Lower leg skin (tissue), 3 donors: ENCODE data around the gene SPHK2.

Experiments used
- CTCF ChIP-seq, 3 donors: fragments of 450-650 bp; IDR thresholded peaks; one replicate each; pipeline ENCODE4 v1.5.1; 2016; ENCODE audit warnings: antibody characterized with exemption in 3 of 3, mild to moderate bottlenecking in 3 of 3, moderate library complexity in 2 of 3
- POLR2A ChIP-seq, 2 donors: fragments of 450-650 bp; IDR thresholded peaks; one replicate each; pipeline ENCODE4 v1.6.1; 2016 to 2017; ENCODE audit warnings: antibody characterized with exemption in 2 of 2, mild to moderate bottlenecking in 1 of 2, moderate library complexity in 1 of 2

DNA sequence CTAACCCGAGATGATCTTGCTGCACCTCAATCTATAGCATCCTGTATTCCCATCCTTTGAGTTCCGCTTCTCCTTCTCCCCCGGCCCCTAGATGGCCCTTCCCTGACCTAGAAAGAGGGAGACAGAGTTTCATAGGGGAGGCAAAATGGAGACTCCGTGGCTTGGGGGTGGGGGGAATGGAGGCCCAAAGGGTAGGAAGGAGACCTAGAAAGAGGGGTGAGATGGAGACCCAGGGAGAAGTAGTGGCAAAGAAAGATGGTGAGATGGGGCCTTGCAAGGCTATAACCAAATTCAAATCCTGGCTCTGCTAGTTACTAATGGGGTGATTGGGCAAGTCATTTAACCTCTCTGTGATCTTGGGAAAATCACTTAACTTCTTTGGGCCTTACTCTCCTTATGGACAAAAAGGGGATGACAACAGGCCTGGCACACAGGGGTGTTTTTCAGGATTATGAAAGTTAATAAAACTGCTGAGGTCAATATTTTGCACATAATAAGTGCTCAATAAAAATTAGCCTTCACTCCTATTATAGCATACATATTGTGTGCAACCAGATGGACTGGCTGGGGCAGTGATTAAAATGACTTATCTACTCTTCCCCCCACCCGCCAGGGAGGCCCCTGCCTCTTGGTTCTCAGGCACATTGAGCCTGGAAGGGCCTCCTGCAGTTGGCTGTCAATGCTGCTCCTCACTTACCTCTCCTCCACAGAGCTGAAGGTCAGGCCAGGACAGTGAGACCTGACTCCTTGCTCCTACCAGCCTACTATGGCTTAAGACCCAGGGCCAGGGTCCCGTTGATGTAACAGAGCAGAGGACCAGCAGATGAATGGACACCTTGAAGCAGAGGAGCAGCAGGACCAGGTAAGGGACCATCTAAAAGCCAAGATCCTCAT, 633 bp downstream of the SPHK2 start:
- TF ChIP-seq CTCF (IDR thresholded peaks at IDR 0.05) = no peak
- TF ChIP-seq POLR2A (IDR thresholded peaks at IDR 0.05) = no peak
